Activated CD4-positive, alpha-beta T cell treated with anti-CD3 and anti-CD28 coated beads, Interleukin-2, amount 50 U/mL, for 48 hours (primary cell): Measurements from ENCODE around the gene ZNF367.
"Not testable (repeated sequence)": the region's sequence is repeated elsewhere in the genome, so short reads cannot be mapped to it uniquely, and the experiment has no call there.

Source experiments
- DNase-seq, 2 experiments: peaks; one replicate each; pipeline ENCODE4 v3.0.0-alpha.2; 2020

ZNF367 gene

GRCh38 chr9:96360523-96360922, 57.6 kb downstream of the ZNF367 start:
- not testable (repeated sequence) for DNase-seq

GRCh38 chr9:96350866-96351265, 67.3 kb downstream of the ZNF367 start:
- no peak for DNase-seq

GRCh38 chr9:96348261-96348660, 69.9 kb downstream of the ZNF367 start:
- no peak for DNase-seq

GRCh38 chr9:96345551-96345950, 72.6 kb downstream of the ZNF367 start:
- no peak for DNase-seq

- no peak for DNase-seq
Measured at GRCh38 chr9:96344458-96345180, 73.6 kb downstream of the ZNF367 start.

GRCh38 chr9:96343515-96344360, 74.4 kb downstream of the ZNF367 start:
- DNase-seq, result no peak

GRCh38 chr9:96342571-96343245, 75.5 kb downstream of the ZNF367 start:
- DNase-seq, result no peak

- no peak for DNase-seq
Measured at GRCh38 chr9:96340707-96341106, 77.5 kb downstream of the ZNF367 start.

GRCh38 chr9:96338299-96338698, 79.9 kb downstream of the ZNF367 start:
- DNase-seq, result no peak
